HepG2 (cell line): ENCODE results near the gene SIGLEC6. TPM values are rescaled to one million over a fixed set of nuclear protein-coding genes. Genes with fewer than 3 reads are reported as not detected.

Source experiments
- ATAC-seq: fragments of 200-7000 bp; cut with Tn5 transposase; 3 replicates; pipeline ENCODE4 v1.9.1; 2020; ENCODE audit warnings: mild to moderate bottlenecking, moderate library complexity
- BruUV-seq: library from RNA; stranded (reverse); fragments of 400-500 nt; replicated peaks from 2 replicates; lab custom pipeline; 2021; lab: Mats Ljungman, UMichigan
- CTCF ChIA-PET: fragments of 300-600 bp; formaldehyde crosslinking; extraction: SDS; loops from one replicate; lab custom pipeline; 2021; ENCODE audit warnings: low total read pairs, inconsistent platforms, low intra/inter-chr PET ratio; lab: Yijun Ruan, JAX
- POLR2A ChIA-PET: fragments of 350-600 bp; sonication (Branson Sonifier 250); formaldehyde crosslinking; loops from one replicate; lab custom pipeline; 2020; ENCODE audit warnings: antibody characterized with exemption, inconsistent platforms; lab: Yijun Ruan, JAX
- DNase-seq: peaks from one replicate; pipeline ENCODE4 v3.0.0-alpha.2; 2015; ENCODE audit warnings: low spot score
- FAIRE-seq: peaks from 3 replicates; lab custom pipeline; 2011; peaks lifted over from hg19 to GRCh38; lab: Jason Lieb, UNC
- H2AFZ ChIP-seq: one replicate; pipeline ENCODE4 v1.6.1; 2011; ENCODE audit warnings: low read length, inconsistent platforms
- H3K27ac ChIP-seq: fragments of 300-600 bp; 3 replicates; pipeline ENCODE4 v1.8.0; 2011; ENCODE audit warnings: mixed run types, mild to moderate bottlenecking, mixed read lengths, low read length, inconsistent platforms; ENCODE audit not compliant: insufficient read depth; ENCODE audit errors: extremely low read length
- H3K27me3 ChIP-seq, 2 experiments: fragments of 200-600 bp in 1 of 2; 2 replicates in 1 of 2; 3 replicates in 1 of 2; pipeline versions ENCODE4 v1.6.0 to v1.8.0; 2011; ENCODE audit warnings: low read length in 2 of 2, mild to moderate bottlenecking in 2 of 2, moderate library complexity in 2 of 2, inconsistent platforms in 1 of 2; ENCODE audit not compliant: insufficient read depth in 2 of 2, control insufficient read depth in 1 of 2
- H3K36me3 ChIP-seq, 2 experiments: fragments of 200-600 bp in 1 of 2; replicated peaks in 1 of 2; 2 replicates in 1 of 2; 3 replicates in 1 of 2; pipeline versions ENCODE4 v1.5.1 to v1.8.0; 2011; ENCODE audit warnings: low read length in 2 of 2, inconsistent platforms in 1 of 2; ENCODE audit not compliant: insufficient read depth in 2 of 2, control insufficient read depth in 1 of 2
- H3K4me1 ChIP-seq: 2 replicates; pipeline ENCODE4 v1.5.1; 2012; ENCODE audit warnings: low read length, inconsistent platforms; ENCODE audit not compliant: insufficient read depth
- H3K4me2 ChIP-seq: 2 replicates; pipeline ENCODE4 v1.6.0; 2011; ENCODE audit warnings: low read depth, low read length, inconsistent platforms
- H3K4me3 ChIP-seq, 3 experiments: fragments of 200-600 bp in 1 of 3; sonication (generic), shearing (Covaris generic) in 1 of 3; replicated peaks in 1 of 3; 2 replicates each; pipeline ENCODE4 v1.5.1; 2011 to 2016; ENCODE audit warnings: low read length in 3 of 3, inconsistent platforms in 2 of 3, low read depth in 2 of 3, mild to moderate bottlenecking in 2 of 3, control low read depth in 1 of 3, mixed read lengths in 1 of 3; ENCODE audit not compliant: insufficient read depth in 1 of 3
- H3K79me2 ChIP-seq: one replicate; pipeline ENCODE4 v1.6.1; 2011; ENCODE audit warnings: low read length, inconsistent platforms; ENCODE audit not compliant: insufficient read depth
- H3K9ac ChIP-seq: 2 replicates; pipeline ENCODE4 v1.6.0; 2011; ENCODE audit warnings: mild to moderate bottlenecking, low read depth, low read length, inconsistent platforms; ENCODE audit not compliant: insufficient read depth
- H3K9me3 ChIP-seq: 2 replicates; pipeline ENCODE4 v1.5.1; 2012; ENCODE audit warnings: mild to moderate bottlenecking, low read length
- H4K20me1 ChIP-seq: 2 replicates; pipeline ENCODE4 v1.6.0; 2011; ENCODE audit warnings: inconsistent platforms, mild to moderate bottlenecking, low read length, moderate library complexity; ENCODE audit not compliant: insufficient read depth
- ADNP ChIP-seq: sonication (generic); formaldehyde crosslinking; IDR thresholded peaks from 2 replicates; pipeline ENCODE4 v1.4.0; 2020; ENCODE audit warnings: missing genetic modification reagents
- ATF3 ChIP-seq: sonication (generic); formaldehyde crosslinking; IDR thresholded peaks from 2 replicates; pipeline ENCODE4 v1.4.0; 2020; ENCODE audit warnings: missing genetic modification reagents
- ELF4 ChIP-seq: sonication (generic); formaldehyde crosslinking; IDR thresholded peaks from 2 replicates; pipeline ENCODE4 v1.5.0; 2020; ENCODE audit warnings: missing genetic modification reagents, mild to moderate bottlenecking, moderate library complexity, borderline replicate concordance
- FOXA3 ChIP-seq: IDR thresholded peaks from 2 replicates; pipeline ENCODE4 v1.6.1; 2016; ENCODE audit warnings: missing genetic modification reagents, missing compliant biosample characterization
- FOXK2 ChIP-seq: fragments of 450-650 bp; IDR thresholded peaks from 2 replicates; pipeline ENCODE4 v1.6.1; 2016
- HINFP ChIP-seq: sonication (generic); formaldehyde crosslinking; IDR thresholded peaks from 2 replicates; pipeline ENCODE4 v1.4.0; 2020; ENCODE audit warnings: low read depth, mild to moderate bottlenecking, missing genetic modification reagents
- KDM6A ChIP-seq: IDR thresholded peaks from 2 replicates; pipeline ENCODE4 v1.6.1; 2016; ENCODE audit warnings: low read depth
- PRMT3 ChIP-seq: sonication (generic); formaldehyde crosslinking; IDR thresholded peaks from 2 replicates; pipeline ENCODE4 v1.8.1; 2022; ENCODE audit warnings: low read depth, mild to moderate bottlenecking, moderate library complexity, missing genetic modification reagents, borderline replicate concordance
- RNF219 ChIP-seq: sonication (generic); formaldehyde crosslinking; IDR thresholded peaks from 2 replicates; pipeline ENCODE4 v1.5.0; 2020; ENCODE audit warnings: mild to moderate bottlenecking, missing genetic modification reagents
- SMAD9 ChIP-seq: sonication (generic); formaldehyde crosslinking; IDR thresholded peaks from 2 replicates; pipeline ENCODE4 v1.5.1; 2020; ENCODE audit warnings: mild to moderate bottlenecking, missing genetic modification reagents
- TBP ChIP-seq: sonication (generic); formaldehyde crosslinking; IDR thresholded peaks from 2 replicates; pipeline ENCODE4 v1.5.0; 2020; ENCODE audit warnings: missing genetic modification reagents
- TBX3 ChIP-seq: fragments of 450-650 bp; IDR thresholded peaks from 2 replicates; pipeline ENCODE4 v1.6.1; 2017; ENCODE audit warnings: antibody characterized with exemption, mild to moderate bottlenecking, inconsistent platforms, borderline replicate concordance
- ZC3H4 ChIP-seq: sonication (generic); formaldehyde crosslinking; IDR thresholded peaks from 2 replicates; pipeline ENCODE4 v1.4.0; 2020; ENCODE audit warnings: missing genetic modification reagents, borderline replicate concordance
- ZNF235 ChIP-seq: sonication (generic); formaldehyde crosslinking; IDR thresholded peaks from 2 replicates; pipeline ENCODE4 v1.8.1; 2023; ENCODE audit warnings: mild to moderate bottlenecking, missing genetic modification reagents, borderline replicate concordance
- ZNF263 ChIP-seq: sonication (generic); formaldehyde crosslinking; IDR thresholded peaks from 2 replicates; pipeline ENCODE4 v1.4.0; 2020; ENCODE audit warnings: missing genetic modification reagents
- ZNF749 ChIP-seq: sonication (generic); formaldehyde crosslinking; IDR thresholded peaks from 2 replicates; pipeline ENCODE4 v1.8.0; 2022; ENCODE audit warnings: mild to moderate bottlenecking, missing genetic modification reagents, moderate library complexity, borderline replicate concordance
- ZNF784 ChIP-seq: sonication (generic); formaldehyde crosslinking; IDR thresholded peaks from 2 replicates; pipeline ENCODE4 v1.5.1; 2020; ENCODE audit warnings: missing genetic modification reagents, mild to moderate bottlenecking, borderline replicate concordance
- WGBS: methylation state at CpG from one replicate; pipeline ENCODE4 v1.1.6; 2017; ENCODE audit warnings: low lambda C conversion rate; 5-methylcytosine and 5-hydroxymethylcytosine counted together
- in situ Hi-C: cut with HindIII; loops from 2 replicates; pipeline ENCODE4 v1.10.0; 2017; ENCODE audit warnings: low pct_unique_long_range_greater_than_20kb; ENCODE audit not compliant: extremely low pct_ligation_motif_present
- intact Hi-C: fragments of 100-400 bp; cut with micrococcal nuclease; formaldehyde crosslinking; loops from one replicate; pipeline ENCODE4 v1.10.0; 2022; ENCODE audit not compliant: unreplicated experiment
- polyA plus RNA-seq, 8 experiments: library from polyadenylated mRNA; depleted of rRNA in 3 of 8; stranded (reverse) in 7 of 8; unstranded in 1 of 8; fragments of >200 nt; fragmentation: Illumina TruSeq in 4 of 8; extraction: Trizol in 4 of 8; gene quantifications; 2 replicates each; pipeline versions ENCODE4 v1.2.1 to v1.2.3, GENCODE V29; 2011 to 2016; ENCODE audit warnings: low read depth in 4 of 8, missing spikeins in 1 of 8, mixed read lengths in 1 of 8; ENCODE audit not compliant: insufficient read depth in 1 of 8
- total RNA-seq, 5 experiments: library from RNA; depleted of rRNA; stranded (reverse); fragments of >200 nt; fragmentation: Illumina TruSeq; extraction: Trizol; gene quantifications; 2 replicates each; pipeline ENCODE4 v1.2.3, GENCODE V29; 2016; ENCODE audit warnings: low read depth in 1 of 5

Gene SIGLEC6
- total and polyA plus RNA-seq, 2 of the 13 experiments (the other 11 are each of a cell fraction or from before 2014, with no cell fraction given): not detected

- Histone ChIP-seq H4K20me1 (no peaks in the 10 kb centered on the region), H3K27ac (no peak overlapping the region), H3K4me3 (no peak overlapping the region), H3K9ac (no peak overlapping the region), H3K9me3 (no peaks in the 10 kb centered on the region), H3K36me3 (no peaks in the 10 kb centered on the region), H2AFZ (no peak overlapping the region), H3K4me2 (no peak overlapping the region), H3K27me3 (no peaks in the 10 kb centered on the region; a peak in 1 of 5 replicates), H3K79me2 (no peaks in the 10 kb centered on the region), H3K4me1 (no peaks in the 10 kb centered on the region)
- no peak for TF ChIP-seq FOXA3 (CRISPR knock-in tag)
- no peak for TF ChIP-seq ZC3H4 (CRISPR knock-in tag)
- TF ChIP-seq ZNF235 (CRISPR knock-in tag): no peak
- no peak for TF ChIP-seq TBP (CRISPR knock-in tag)
- no peak for TF ChIP-seq ELF4
- TF ChIP-seq PRMT3 (CRISPR knock-in tag): no peak
- TF ChIP-seq HINFP (CRISPR knock-in tag): no peak
- TF ChIP-seq ZNF263 (CRISPR knock-in tag): no peak
- TF ChIP-seq KDM6A (CRISPR knock-in tag): no peak
- TF ChIP-seq ZNF784 (CRISPR knock-in tag): no peak
- TF ChIP-seq RNF219: no peak
- TF ChIP-seq ZNF749 (CRISPR knock-in tag): no peak
- no peak for TF ChIP-seq ADNP
- TF ChIP-seq TBX3: no peak
- TF ChIP-seq SMAD9 (CRISPR knock-in tag): no peak
- no peak for TF ChIP-seq ATF3 (CRISPR knock-in tag)
- no peak for TF ChIP-seq FOXK2
- no peak for DNase-seq
- POLR2A ChIA-PET: no interaction called here
- CTCF ChIA-PET: no interaction called here
- intact Hi-C loops (no loop called here), in situ Hi-C loops (no loop called here)
- no peak for FAIRE-seq
- 0% methylated on average over 1 of the region's 1 CpG for WGBS
- ATAC-seq: no peak
- BruUV-seq: no TSS peak
Observed at GRCh38 chr19:51559240-51559639, 27.8 kb upstream of the SIGLEC6 start.
